Cardiac fibroblast (primary cell): ENCODE results near the gene NOX4.
"Not testable (repeated sequence)": the region's sequence is repeated elsewhere in the genome, so short reads cannot be mapped to it uniquely, and the experiment has no call there.

Source experiments
- DNase-seq, 2 donors: peaks; one replicate each; pipeline versions ENCODE4 v3.0.0 to v3.0.0-alpha.2; 2010; ENCODE audit warnings: low read depth in 2 of 2
- H3K4me3 ChIP-seq, 2 donors: replicated peaks in 1 of 2; 1 replicate in 1 of 2; 2 replicates in 1 of 2; pipeline ENCODE4 v1.5.1; 2011; ENCODE audit warnings: low read depth in 2 of 2, low read length in 2 of 2, mild to moderate bottlenecking in 2 of 2, moderate library complexity in 1 of 2
- CTCF ChIP-seq: IDR thresholded peaks from one replicate; pipeline ENCODE4 v1.5.1; 2011; ENCODE audit warnings: low read depth, mild to moderate bottlenecking, low read length, inconsistent platforms

The NOX4 gene

GRCh38 chr11:89347071-89347470, 144.1 kb downstream of the NOX4 start:
- H3K4me3 ChIP-seq: no peak overlapping the region
- no peak for DNase-seq
- no peak for TF ChIP-seq CTCF

GRCh38 chr11:89346601-89347000, 144.6 kb downstream of the NOX4 start:
- DNase-seq: no peak
- TF ChIP-seq CTCF: no peak

GRCh38 chr11:89342880-89343572, 148.1 kb downstream of the NOX4 start:
- DNase-seq: peak; percentile 56 to 57
- H3K4me3 ChIP-seq: not testable (repeated sequence)

More at GRCh38 chr11:89346601-89347000, 144.6 kb downstream of the NOX4 start:
- no peak overlapping the region for H3K4me3 ChIP-seq

- H3K4me3 ChIP-seq: not testable (repeated sequence)
- DNase-seq: peak; percentile 55 to 63
These were observed 150.7 kb downstream of the NOX4 start for GRCh38 chr11:89340450-89340849.

- not testable (repeated sequence) for H3K4me3 ChIP-seq, DNase-seq
These were observed 153.1 kb downstream of the NOX4 start for GRCh38 chr11:89338073-89338472.

DNA sequence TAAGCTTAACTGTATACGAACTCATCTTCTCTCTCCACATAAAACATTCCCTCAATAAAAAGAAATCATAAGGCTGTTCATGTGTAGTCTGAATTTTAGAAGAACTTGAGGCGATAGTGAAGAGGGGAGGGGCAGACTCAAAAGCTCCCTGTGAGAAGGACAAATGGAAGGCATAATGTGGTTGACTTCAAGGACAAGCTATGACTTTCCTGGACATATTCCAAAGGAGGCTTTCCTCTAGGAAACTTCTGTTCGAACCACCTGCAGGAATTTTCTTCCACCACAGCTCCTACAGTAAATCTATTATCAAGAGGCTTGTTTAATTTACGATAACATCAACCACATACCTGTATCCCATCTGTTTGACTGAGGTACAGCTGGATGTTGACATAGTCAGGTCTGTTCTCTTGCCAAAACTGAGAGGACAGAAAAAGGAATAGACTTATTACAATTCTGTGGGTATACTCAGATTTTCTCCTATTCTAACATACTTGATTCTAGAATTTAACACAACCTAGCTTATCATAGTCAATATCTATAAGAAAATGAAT, 154.0 kb downstream of the NOX4 start:
- not testable (repeated sequence) for DNase-seq, H3K4me3 ChIP-seq

GRCh38 chr11:89333704-89334103, 157.5 kb downstream of the NOX4 start:
- DNase-seq: peak; percentile 59 to 74
- TF ChIP-seq CTCF: peak; percentile 43
- not testable (repeated sequence) for H3K4me3 ChIP-seq

DNA sequence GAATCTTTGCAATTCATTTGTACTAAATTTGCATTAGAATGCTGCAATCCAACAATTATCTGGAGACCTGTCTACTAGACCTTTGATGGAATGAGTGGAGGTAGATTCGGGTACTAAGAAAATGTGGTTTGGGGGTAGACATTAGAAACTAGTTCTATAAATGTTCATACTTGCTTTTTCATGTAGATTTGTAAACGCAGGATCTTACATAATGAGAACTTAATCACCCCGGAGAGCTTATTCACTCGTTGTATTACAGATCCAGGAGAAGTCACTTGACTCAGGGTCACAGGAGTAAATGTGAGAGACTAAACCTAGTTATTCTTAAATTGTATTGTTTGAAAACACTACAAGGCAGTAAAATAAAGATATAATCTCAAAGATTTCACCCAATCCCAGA, 159.2 kb downstream of the NOX4 start:
- not testable (repeated sequence) for DNase-seq, H3K4me3 ChIP-seq

GRCh38 chr11:89327885-89328284, 163.3 kb downstream of the NOX4 start:
- H3K4me3 ChIP-seq: no peak overlapping the region
- no peak for TF ChIP-seq CTCF
- DNase-seq: no peak
